Measurements from ENCODE around the gene NT5DC2.

DNA sequence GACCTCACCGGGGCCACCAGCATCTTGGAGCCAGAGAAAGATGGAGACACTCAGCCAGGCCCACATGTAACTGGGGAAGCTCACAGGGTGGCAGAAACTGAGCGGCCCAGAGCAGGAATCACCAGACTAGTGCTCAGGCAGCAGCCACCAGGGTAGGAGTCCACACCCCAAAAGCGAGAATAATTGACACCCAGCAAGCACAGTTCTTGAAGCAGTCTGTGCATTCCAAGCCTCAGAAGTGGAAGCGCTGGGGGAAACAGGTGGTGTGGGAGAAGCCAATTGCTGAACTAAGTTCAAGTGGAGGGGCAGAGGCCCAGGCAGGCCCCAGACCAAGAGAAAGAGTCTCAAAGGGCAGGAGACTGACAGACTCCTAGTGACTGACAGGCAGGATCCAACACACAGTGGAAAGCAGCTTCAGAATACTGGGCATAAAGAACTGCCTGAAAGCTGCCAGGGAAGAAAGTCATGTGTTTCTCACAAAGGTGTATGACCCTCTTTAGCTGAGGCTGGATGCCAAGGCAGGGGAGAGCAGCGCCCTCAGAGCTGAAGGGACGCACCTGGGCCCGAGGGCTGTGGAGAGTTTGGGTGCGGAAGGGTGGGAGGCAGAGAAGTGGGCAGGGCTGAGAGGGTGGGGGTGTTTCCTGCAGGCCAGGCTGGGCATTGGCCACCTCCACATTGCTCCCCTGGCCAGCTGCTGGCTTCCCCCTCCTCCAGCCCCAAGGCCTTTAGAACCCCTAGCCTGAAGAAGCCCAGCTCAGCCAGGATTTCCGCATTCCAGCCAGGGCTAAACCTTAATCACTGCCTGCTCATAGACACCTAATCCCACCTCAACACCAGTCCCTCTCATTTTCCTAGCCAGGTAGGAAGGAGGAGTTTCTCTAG lies 7.7 kb downstream of the NT5DC2 start:
- TF ChIP-seq, protein P1, sequence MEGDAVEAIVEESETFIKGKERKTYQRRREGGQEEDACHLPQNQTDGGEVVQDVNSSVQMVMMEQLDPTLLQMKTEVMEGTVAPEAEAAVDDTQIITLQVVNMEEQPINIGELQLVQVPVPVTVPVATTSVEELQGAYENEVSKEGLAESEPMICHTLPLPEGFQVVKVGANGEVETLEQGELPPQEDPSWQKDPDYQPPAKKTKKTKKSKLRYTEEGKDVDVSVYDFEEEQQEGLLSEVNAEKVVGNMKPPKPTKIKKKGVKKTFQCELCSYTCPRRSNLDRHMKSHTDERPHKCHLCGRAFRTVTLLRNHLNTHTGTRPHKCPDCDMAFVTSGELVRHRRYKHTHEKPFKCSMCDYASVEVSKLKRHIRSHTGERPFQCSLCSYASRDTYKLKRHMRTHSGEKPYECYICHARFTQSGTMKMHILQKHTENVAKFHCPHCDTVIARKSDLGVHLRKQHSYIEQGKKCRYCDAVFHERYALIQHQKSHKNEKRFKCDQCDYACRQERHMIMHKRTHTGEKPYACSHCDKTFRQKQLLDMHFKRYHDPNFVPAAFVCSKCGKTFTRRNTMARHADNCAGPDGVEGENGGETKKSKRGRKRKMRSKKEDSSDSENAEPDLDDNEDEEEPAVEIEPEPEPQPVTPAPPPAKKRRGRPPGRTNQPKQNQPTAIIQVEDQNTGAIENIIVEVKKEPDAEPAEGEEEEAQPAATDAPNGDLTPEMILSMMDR (IDR thresholded peaks at IDR 0.05), result no peak
- TF ChIP-seq POLR2A (IDR thresholded peaks at IDR 0.05), result no peak

All from sigmoid colon (tissue), 3 donors.